A673 (cell line): ENCODE data around the gene FGFR1OP2. TPM values are rescaled to one million over a fixed set of nuclear protein-coding genes. Genes with fewer than 3 reads are reported as not detected.
"Not testable (repeated sequence)": the region's sequence is repeated elsewhere in the genome, so short reads cannot be mapped to it uniquely, and the experiment has no call there.

ENCODE experiments used
- BruUV-seq: library from RNA; stranded (reverse); fragments of 400-500 nt; replicated peaks from 2 replicates; lab custom pipeline; 2021; lab: Mats Ljungman, UMichigan
- CTCF ChIA-PET: fragments of 300-600 bp; sonication (Branson Sonifier 250); formaldehyde crosslinking; loops from one replicate; lab custom pipeline; 2022; ENCODE audit warnings: antibody characterized with exemption; lab: Charles Lee
- POLR2A ChIA-PET: fragments of 300-600 bp; sonication (Branson Sonifier 250); formaldehyde crosslinking; loops from one replicate; lab custom pipeline; 2022; ENCODE audit warnings: antibody characterized with exemption; ENCODE audit not compliant: low non-redundant PET; lab: Charles Lee
- DNase-seq: peaks from one replicate; pipeline ENCODE4 v3.0.0-alpha.2; 2015; ENCODE audit warnings: low spot score
- H3K27ac ChIP-seq: fragments of 200-600 bp; sonication (generic); 2 replicates; pipeline ENCODE4 v1.5.1; 2016; ENCODE audit warnings: mixed run types, low read depth, mild to moderate bottlenecking, mixed read lengths, antibody characterized with exemption, low read length; ENCODE audit not compliant: poor library complexity, severe bottlenecking
- H3K27me3 ChIP-seq: fragments of 200-600 bp; sonication (generic); replicated peaks from 2 replicates; pipeline ENCODE4 v1.6.1; 2017; ENCODE audit warnings: mixed run types, low read depth, mild to moderate bottlenecking, mixed read lengths, antibody characterized with exemption, low read length; ENCODE audit not compliant: insufficient read depth, poor library complexity
- H3K36me3 ChIP-seq: fragments of 200-600 bp; sonication (generic); 2 replicates; pipeline ENCODE4 v1.6.1; 2016; ENCODE audit warnings: mixed run types, mild to moderate bottlenecking, mixed read lengths, antibody characterized with exemption, low read length; ENCODE audit not compliant: insufficient read depth, poor library complexity, severe bottlenecking
- H3K4me1 ChIP-seq: fragments of 200-600 bp; sonication (generic); 2 replicates; pipeline ENCODE4 v1.6.1; 2017; ENCODE audit warnings: mixed run types, mild to moderate bottlenecking, mixed read lengths, antibody characterized with exemption, low read length; ENCODE audit not compliant: insufficient read depth, poor library complexity, severe bottlenecking
- H3K4me3 ChIP-seq: fragments of 200-600 bp; sonication (generic); 2 replicates; pipeline ENCODE4 v1.5.1; 2016; ENCODE audit warnings: low read depth, mixed run types, mild to moderate bottlenecking, mixed read lengths, low read length; ENCODE audit not compliant: poor library complexity, severe bottlenecking
- H3K9me3 ChIP-seq: fragments of 200-600 bp; sonication (generic); 2 replicates; pipeline ENCODE4 v1.6.1; 2016; ENCODE audit warnings: mixed run types, low read depth, mild to moderate bottlenecking, mixed read lengths, antibody characterized with exemption, low read length; ENCODE audit not compliant: poor library complexity, severe bottlenecking
- EZH2 ChIP-seq: fragments of 200-600 bp; sonication (generic); IDR thresholded peaks from 2 replicates; pipeline ENCODE4 v1.6.1; 2017; ENCODE audit warnings: borderline replicate concordance, low read depth, mild to moderate bottlenecking, mixed read lengths, antibody characterized with exemption, low read length; ENCODE audit not compliant: poor library complexity, severe bottlenecking
- intact Hi-C: fragments of 100-400 bp; cut with micrococcal nuclease; formaldehyde crosslinking; loops from one replicate; pipeline ENCODE4 v1.10.0; 2022; ENCODE audit not compliant: unreplicated experiment
- total RNA-seq: library from RNA; stranded (reverse); gene quantifications from 2 replicates; pipeline ENCODE4 v1.2.3, GENCODE V29; 2021
- TF ChIP-seq, protein P1 (sequence below): fragments of 300-800, 200-600 bp; sonication (generic); conservative IDR thresholded peaks from 2 replicates; pipeline ENCODE4 v1.5.1; 2017; ENCODE audit warnings: low read depth, mild to moderate bottlenecking, antibody characterized with exemption, low read length, moderate library complexity, mixed read lengths

FGFR1OP2 gene
- total RNA-seq, 1 experiment from 2014 or later = 40.3 TPM

DNA sequence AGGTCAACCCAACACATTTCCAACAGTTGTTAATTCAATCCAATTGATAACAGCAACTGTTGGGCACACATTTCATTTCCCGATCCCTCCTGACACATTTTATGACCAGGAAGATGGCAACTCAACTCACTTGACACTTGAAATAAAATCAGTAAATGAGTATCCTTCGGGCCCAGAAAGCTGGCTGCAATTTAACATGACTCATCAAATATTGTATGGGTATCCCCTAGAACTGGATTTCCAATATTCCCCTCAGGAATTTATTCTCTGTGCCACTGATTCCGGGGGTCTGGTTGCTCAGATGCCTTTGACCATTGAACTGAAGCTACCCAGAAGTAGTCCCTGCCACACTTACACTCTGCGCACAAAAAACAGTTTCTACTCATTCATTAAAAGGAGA is 42.6 kb upstream of the FGFR1OP2 start:
- intact Hi-C loops = no loop called here
- POLR2A ChIA-PET = no interaction called here

DNA sequence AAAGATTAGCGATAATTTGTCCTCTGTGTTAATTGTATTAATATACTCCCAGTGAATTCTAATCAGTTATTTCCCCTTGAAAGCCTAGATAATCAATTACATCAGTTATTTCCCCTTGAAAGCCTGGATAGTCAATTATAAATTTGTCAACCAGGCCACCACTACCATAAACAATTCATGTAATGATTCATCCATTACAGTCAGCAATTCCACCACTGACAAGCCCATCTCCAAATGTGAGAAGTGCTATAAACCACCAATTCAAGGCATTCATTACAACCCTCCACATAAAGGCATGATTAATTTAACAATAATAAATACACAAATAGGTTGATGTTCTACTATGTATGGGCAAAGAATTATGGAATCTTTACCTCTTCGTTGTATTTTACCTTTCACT is 41.4 kb upstream of the FGFR1OP2 start:
- Histone ChIP-seq H3K36me3 (peaks cover 9% of the 10 kb centered on the region), H3K9me3 (no peaks in the 10 kb centered on the region), H3K27me3 (no peaks in the 10 kb centered on the region), H3K4me3 (no peak overlapping the region), H3K4me1 (no peaks in the 10 kb centered on the region), H3K27ac (no peak overlapping the region)
- TF ChIP-seq, protein P1, sequence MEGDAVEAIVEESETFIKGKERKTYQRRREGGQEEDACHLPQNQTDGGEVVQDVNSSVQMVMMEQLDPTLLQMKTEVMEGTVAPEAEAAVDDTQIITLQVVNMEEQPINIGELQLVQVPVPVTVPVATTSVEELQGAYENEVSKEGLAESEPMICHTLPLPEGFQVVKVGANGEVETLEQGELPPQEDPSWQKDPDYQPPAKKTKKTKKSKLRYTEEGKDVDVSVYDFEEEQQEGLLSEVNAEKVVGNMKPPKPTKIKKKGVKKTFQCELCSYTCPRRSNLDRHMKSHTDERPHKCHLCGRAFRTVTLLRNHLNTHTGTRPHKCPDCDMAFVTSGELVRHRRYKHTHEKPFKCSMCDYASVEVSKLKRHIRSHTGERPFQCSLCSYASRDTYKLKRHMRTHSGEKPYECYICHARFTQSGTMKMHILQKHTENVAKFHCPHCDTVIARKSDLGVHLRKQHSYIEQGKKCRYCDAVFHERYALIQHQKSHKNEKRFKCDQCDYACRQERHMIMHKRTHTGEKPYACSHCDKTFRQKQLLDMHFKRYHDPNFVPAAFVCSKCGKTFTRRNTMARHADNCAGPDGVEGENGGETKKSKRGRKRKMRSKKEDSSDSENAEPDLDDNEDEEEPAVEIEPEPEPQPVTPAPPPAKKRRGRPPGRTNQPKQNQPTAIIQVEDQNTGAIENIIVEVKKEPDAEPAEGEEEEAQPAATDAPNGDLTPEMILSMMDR = no peak
- no peak for TF ChIP-seq EZH2
- DNase-seq = no peak
- ChIA-PET CTCF (interaction anchor here (0.5 kb wide), 1 partner anchor 21 kb away, joined by 3 read pairs; no protein-coding TSS in a partner anchor), POLR2A (no interaction called here)
- intact Hi-C loops = no loop called here
- no TSS peak for BruUV-seq

More for the DNA sequence above, 42.6 kb upstream of the FGFR1OP2 start:
- Histone ChIP-seq H3K4me3 (no peak overlapping the region), H3K9me3 (no peaks in the 10 kb centered on the region), H3K27ac (no peak overlapping the region), H3K27me3 (no peaks in the 10 kb centered on the region), H3K36me3 (peaks cover 9% of the 10 kb centered on the region), H3K4me1 (no peaks in the 10 kb centered on the region)
- CTCF ChIA-PET = no interaction called here
- no TSS peak for BruUV-seq
- TF ChIP-seq, protein P1 = no peak
- TF ChIP-seq EZH2 = no peak
- DNase-seq = no peak

DNA sequence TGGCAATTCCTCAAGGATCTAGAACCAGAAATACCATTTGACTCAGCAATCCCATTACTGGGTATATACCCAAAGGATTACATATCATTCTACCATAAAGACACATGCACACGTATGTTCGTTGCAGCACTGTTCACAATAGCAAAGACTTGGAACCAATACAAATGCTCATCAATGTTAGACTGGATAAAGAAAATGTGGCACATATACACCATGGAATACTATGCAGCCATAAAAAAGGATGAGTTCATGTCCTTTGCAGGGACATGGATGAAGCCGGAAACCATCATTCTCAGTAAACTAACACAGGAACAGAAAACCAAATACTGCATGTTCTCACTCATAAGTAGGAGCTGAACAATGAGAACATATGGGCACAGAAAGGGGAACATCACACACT is 34.9 kb upstream of the FGFR1OP2 start:
- H3K36me3 ChIP-seq = peaks cover 37% of the 10 kb centered on the region
- DNase-seq, BruUV-seq, intact Hi-C loops, H3K27ac ChIP-seq, H3K27me3 ChIP-seq, H3K4me3 ChIP-seq, H3K4me1 ChIP-seq, H3K9me3 ChIP-seq, CTCF ChIA-PET: not testable (repeated sequence)
- POLR2A ChIA-PET = interaction anchor here (0.7 kb wide), 1 partner anchor 475 kb away, joined by 4 read pairs; no protein-coding TSS in a partner anchor

DNA sequence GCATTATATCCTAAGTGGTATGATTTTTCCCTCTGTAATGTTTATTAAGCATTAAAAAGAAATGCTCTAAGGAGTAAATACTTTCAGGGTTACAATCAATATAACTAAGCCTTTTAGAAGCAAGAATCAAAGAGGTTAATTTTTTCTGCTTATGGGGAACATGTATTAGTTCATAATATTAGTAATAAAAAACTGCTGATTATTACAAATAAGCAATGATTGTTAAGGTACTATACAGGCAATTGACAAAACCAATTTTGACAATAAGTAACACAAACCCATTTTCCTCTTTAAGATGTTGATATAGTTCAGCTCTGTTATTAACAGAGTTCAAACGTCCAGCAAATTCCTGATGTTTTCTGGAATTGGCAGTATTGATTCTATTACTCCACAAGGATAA is 32.2 kb upstream of the FGFR1OP2 start:
- CTCF ChIA-PET = no interaction called here
- no peak for TF ChIP-seq EZH2
- TF ChIP-seq, protein P1 = no peak
- no peak overlapping the region for H3K27ac ChIP-seq
- no peak for DNase-seq
- peaks cover 5% of the 10 kb centered on the region for H3K9me3 ChIP-seq
- H3K36me3 ChIP-seq = peaks cover 47% of the 10 kb centered on the region
- POLR2A ChIA-PET = no interaction called here
- H3K4me3 ChIP-seq = no peak overlapping the region
- H3K27me3 ChIP-seq = no peaks in the 10 kb centered on the region
- intact Hi-C loops = no loop called here
- no TSS peak for BruUV-seq
- no peaks in the 10 kb centered on the region for H3K4me1 ChIP-seq
